ENCODE data around the gene NLRX1.

DNA sequence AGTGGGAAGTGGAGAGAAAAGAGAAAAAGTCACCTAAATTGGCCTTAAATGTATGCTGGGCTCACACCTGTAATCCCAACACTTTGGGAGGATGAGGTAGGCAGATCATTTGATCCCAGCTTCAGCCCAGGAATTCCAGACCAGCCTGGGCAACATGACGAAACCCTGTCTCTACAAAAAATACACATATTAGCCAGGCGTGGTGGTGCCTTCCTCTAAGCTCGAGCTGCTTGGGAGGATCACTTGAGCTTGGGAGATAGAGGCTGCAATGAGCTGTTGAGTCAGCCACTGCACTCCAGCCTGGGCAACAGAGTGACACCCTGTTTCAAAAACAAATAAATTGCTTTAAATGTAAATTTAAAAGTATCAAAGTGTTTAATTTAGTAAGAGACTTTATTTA lies 41.5 kb downstream of the NLRX1 start:
- no peak for TF ChIP-seq POLR2A (IDR thresholded peaks at IDR 0.05)
- TF ChIP-seq, protein P1, sequence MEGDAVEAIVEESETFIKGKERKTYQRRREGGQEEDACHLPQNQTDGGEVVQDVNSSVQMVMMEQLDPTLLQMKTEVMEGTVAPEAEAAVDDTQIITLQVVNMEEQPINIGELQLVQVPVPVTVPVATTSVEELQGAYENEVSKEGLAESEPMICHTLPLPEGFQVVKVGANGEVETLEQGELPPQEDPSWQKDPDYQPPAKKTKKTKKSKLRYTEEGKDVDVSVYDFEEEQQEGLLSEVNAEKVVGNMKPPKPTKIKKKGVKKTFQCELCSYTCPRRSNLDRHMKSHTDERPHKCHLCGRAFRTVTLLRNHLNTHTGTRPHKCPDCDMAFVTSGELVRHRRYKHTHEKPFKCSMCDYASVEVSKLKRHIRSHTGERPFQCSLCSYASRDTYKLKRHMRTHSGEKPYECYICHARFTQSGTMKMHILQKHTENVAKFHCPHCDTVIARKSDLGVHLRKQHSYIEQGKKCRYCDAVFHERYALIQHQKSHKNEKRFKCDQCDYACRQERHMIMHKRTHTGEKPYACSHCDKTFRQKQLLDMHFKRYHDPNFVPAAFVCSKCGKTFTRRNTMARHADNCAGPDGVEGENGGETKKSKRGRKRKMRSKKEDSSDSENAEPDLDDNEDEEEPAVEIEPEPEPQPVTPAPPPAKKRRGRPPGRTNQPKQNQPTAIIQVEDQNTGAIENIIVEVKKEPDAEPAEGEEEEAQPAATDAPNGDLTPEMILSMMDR (IDR thresholded peaks at IDR 0.05), result no peak

Data from right lobe of liver (tissue), 4 donors.